OCI-LY7 (cell line): ENCODE data around the gene DUS1L.

Source experiments
- EZH2phosphoT487 ChIP-seq: fragments of 200-600 bp; sonication (generic); IDR thresholded peaks from 2 replicates; pipeline ENCODE4 v1.6.1; 2018; ENCODE audit warnings: low read depth, borderline replicate concordance, mild to moderate bottlenecking, mixed run types, antibody characterized with exemption, low read length, moderate library complexity, mixed read lengths
- TF ChIP-seq, protein P1 (sequence below): fragments of 200-600 bp; sonication (generic); conservative IDR thresholded peaks from 2 replicates; pipeline ENCODE4 v1.5.1; 2014; ENCODE audit warnings: mild to moderate bottlenecking, antibody characterized with exemption, low read length, moderate library complexity, mixed read lengths

- no peak for TF ChIP-seq EZH2phosphoT487
- TF ChIP-seq, protein P1, sequence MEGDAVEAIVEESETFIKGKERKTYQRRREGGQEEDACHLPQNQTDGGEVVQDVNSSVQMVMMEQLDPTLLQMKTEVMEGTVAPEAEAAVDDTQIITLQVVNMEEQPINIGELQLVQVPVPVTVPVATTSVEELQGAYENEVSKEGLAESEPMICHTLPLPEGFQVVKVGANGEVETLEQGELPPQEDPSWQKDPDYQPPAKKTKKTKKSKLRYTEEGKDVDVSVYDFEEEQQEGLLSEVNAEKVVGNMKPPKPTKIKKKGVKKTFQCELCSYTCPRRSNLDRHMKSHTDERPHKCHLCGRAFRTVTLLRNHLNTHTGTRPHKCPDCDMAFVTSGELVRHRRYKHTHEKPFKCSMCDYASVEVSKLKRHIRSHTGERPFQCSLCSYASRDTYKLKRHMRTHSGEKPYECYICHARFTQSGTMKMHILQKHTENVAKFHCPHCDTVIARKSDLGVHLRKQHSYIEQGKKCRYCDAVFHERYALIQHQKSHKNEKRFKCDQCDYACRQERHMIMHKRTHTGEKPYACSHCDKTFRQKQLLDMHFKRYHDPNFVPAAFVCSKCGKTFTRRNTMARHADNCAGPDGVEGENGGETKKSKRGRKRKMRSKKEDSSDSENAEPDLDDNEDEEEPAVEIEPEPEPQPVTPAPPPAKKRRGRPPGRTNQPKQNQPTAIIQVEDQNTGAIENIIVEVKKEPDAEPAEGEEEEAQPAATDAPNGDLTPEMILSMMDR: no peak
Observed at GRCh38 chr17:82113941-82114340, 48.3 kb upstream of the DUS1L start.
